ENCODE measurements around the gene THSD7B. TPM values are rescaled to one million over a fixed set of nuclear protein-coding genes. Genes with fewer than 3 reads are reported as not detected.

Gene THSD7B
- total RNA-seq, 2 donors from 2014 or later = 0.19 to 0.49 TPM

DNA sequence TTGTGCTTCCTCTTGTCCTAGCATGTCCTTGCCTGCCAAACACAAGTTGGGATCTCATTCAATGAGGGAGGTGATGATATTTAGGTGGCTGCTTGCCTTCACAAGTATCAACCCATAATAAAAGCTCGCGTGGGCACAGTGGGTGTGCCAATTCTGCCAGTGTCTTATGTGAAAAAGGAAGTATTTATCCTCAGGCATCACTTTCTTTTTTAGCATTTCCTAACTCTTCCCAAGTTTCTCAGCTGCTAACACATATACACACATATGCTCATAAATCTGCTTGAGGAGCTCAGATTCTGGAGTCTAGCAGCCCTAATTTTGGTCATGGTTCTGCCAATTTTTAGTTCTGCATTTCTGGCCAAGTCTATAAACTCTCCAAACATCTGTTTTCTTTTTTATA lies 879.4 kb downstream of the THSD7B start:
- Mint-ChIP-seq H3K4me3 (no peak overlapping the region), H3K36me3 (ENCODE audit: insufficient read depth in 2 of 2) (no peaks in the 10 kb centered on the region), H3K27ac (no peak overlapping the region), H3K27me3 (ENCODE audit: low read depth) (no peaks in the 10 kb centered on the region), H3K4me1 (ENCODE audit: low read depth) (no peaks in the 10 kb centered on the region), H3K9me3 (peaks cover 0 to 3% of the 10 kb centered on the region in 2 donors)
- ATAC-seq (replicated peaks in 1 of 2) (no peak), DNase-seq (no peak)

GRCh38 chr2:137654046-137654445 lies 888.7 kb downstream of the THSD7B start:
- no peak for ATAC-seq (replicated peaks in 1 of 2)
- no peak overlapping the region for H3K4me3 Mint-ChIP-seq
- H3K27me3 Mint-ChIP-seq (ENCODE audit: low read depth) = no peaks in the 10 kb centered on the region

GRCh38 chr2:137655814-137656213 lies 890.5 kb downstream of the THSD7B start:
- ATAC-seq (replicated peaks in 1 of 2) (no peak), DNase-seq (no peak)
- Mint-ChIP-seq H3K36me3 (ENCODE audit: insufficient read depth in 2 of 2) (no peaks in the 10 kb centered on the region), H3K27me3 (ENCODE audit: low read depth) (no peaks in the 10 kb centered on the region), H3K4me3 (no peak overlapping the region), H3K27ac (no peak overlapping the region), H3K9me3 (peaks cover 1 to 3% of the 10 kb centered on the region in 2 donors), H3K4me1 (ENCODE audit: low read depth) (no peaks in the 10 kb centered on the region)

More at GRCh38 chr2:137654046-137654445, 888.7 kb downstream of the THSD7B start:
- H3K36me3 Mint-ChIP-seq (ENCODE audit: insufficient read depth in 2 of 2) = no peaks in the 10 kb centered on the region
- no peak overlapping the region for H3K27ac Mint-ChIP-seq
- no peaks in the 10 kb centered on the region for H3K4me1 Mint-ChIP-seq (ENCODE audit: low read depth)
- peaks cover 3% of the 10 kb centered on the region in 2 donors for H3K9me3 Mint-ChIP-seq
- DNase-seq = no peak

- Mint-ChIP-seq H3K9me3 (peaks cover 3 to 5% of the 10 kb centered on the region in 2 donors), H3K4me1 (ENCODE audit: low read depth) (no peaks in the 10 kb centered on the region)
These were observed 893.1 kb downstream of the THSD7B start for GRCh38 chr2:137658433-137658832.

DNA sequence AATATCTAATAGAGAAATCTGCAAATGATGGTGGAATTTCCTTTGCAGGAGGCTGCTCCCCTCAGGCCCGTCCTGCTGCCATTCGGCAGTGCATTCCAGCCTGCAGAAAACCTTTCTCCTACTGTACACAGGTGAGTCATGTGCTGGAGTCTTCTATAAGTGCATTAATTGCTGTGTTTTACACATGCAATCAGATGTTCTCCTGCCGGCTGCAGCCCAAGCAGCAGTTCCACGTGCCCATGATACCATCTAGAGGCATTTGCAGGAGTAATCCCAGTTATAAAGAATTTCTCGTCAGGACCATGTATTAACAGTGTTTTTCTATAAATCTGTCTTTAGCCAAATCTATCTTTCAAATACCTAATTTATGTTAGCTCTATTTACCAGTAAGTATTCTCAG lies 894.3 kb downstream of the THSD7B start:
- no peaks in the 10 kb centered on the region for H3K27me3 Mint-ChIP-seq (ENCODE audit: low read depth)
- no peak for DNase-seq
- no peaks in the 10 kb centered on the region for H3K36me3 Mint-ChIP-seq (ENCODE audit: insufficient read depth in 2 of 2)
- H3K9me3 Mint-ChIP-seq = peaks cover 0 to 4% of the 10 kb centered on the region in 2 donors
- H3K27ac Mint-ChIP-seq = no peak overlapping the region
- ATAC-seq (replicated peaks in 1 of 2) = no peak
- H3K4me3 Mint-ChIP-seq = no peak overlapping the region
- no peaks in the 10 kb centered on the region for H3K4me1 Mint-ChIP-seq (ENCODE audit: low read depth)

More at GRCh38 chr2:137658433-137658832, 893.1 kb downstream of the THSD7B start:
- H3K27ac Mint-ChIP-seq = no peak overlapping the region
- no peak overlapping the region for H3K4me3 Mint-ChIP-seq
- DNase-seq (no peak), ATAC-seq (replicated peaks in 1 of 2) (no peak)
- no peaks in the 10 kb centered on the region for H3K36me3 Mint-ChIP-seq (ENCODE audit: insufficient read depth in 2 of 2)
- H3K27me3 Mint-ChIP-seq (ENCODE audit: low read depth) = no peaks in the 10 kb centered on the region

- Mint-ChIP-seq H3K36me3 (ENCODE audit: insufficient read depth in 2 of 2) (no peaks in the 10 kb centered on the region), H3K4me1 (ENCODE audit: low read depth) (no peaks in the 10 kb centered on the region), H3K27ac (no peak overlapping the region), H3K27me3 (ENCODE audit: low read depth) (no peaks in the 10 kb centered on the region), H3K4me3 (no peak overlapping the region), H3K9me3 (peaks cover 0 to 2% of the 10 kb centered on the region in 2 donors)
- ATAC-seq (replicated peaks in 1 of 2) (no peak), DNase-seq (no peak)
These were observed 904.8 kb downstream of the THSD7B start for GRCh38 chr2:137670111-137670510.

- DNase-seq (no peak), ATAC-seq (replicated peaks in 1 of 2) (no peak)
- no peaks in the 10 kb centered on the region for H3K27me3 Mint-ChIP-seq (ENCODE audit: low read depth)
- no peaks in the 10 kb centered on the region for H3K4me1 Mint-ChIP-seq (ENCODE audit: low read depth)
- H3K27ac Mint-ChIP-seq = no peak overlapping the region
- no peaks in the 10 kb centered on the region for H3K36me3 Mint-ChIP-seq (ENCODE audit: insufficient read depth in 2 of 2)
- H3K9me3 Mint-ChIP-seq = peaks cover 2% of the 10 kb centered on the region in 2 donors
- H3K4me3 Mint-ChIP-seq = no peak overlapping the region
These were observed 907.7 kb downstream of the THSD7B start for GRCh38 chr2:137672989-137673552.

GRCh38 chr2:137674991-137675390 lies 909.6 kb downstream of the THSD7B start:
- peaks cover 2% of the 10 kb centered on the region in 2 donors for H3K9me3 Mint-ChIP-seq
- no peak for ATAC-seq (replicated peaks in 1 of 2)
- H3K4me3 Mint-ChIP-seq = no peak overlapping the region
- H3K27ac Mint-ChIP-seq = no peak overlapping the region
- no peaks in the 10 kb centered on the region for H3K36me3 Mint-ChIP-seq (ENCODE audit: insufficient read depth in 2 of 2)
- H3K27me3 Mint-ChIP-seq (ENCODE audit: low read depth) = no peaks in the 10 kb centered on the region
- no peak for DNase-seq
- H3K4me1 Mint-ChIP-seq (ENCODE audit: low read depth) = no peaks in the 10 kb centered on the region

DNA sequence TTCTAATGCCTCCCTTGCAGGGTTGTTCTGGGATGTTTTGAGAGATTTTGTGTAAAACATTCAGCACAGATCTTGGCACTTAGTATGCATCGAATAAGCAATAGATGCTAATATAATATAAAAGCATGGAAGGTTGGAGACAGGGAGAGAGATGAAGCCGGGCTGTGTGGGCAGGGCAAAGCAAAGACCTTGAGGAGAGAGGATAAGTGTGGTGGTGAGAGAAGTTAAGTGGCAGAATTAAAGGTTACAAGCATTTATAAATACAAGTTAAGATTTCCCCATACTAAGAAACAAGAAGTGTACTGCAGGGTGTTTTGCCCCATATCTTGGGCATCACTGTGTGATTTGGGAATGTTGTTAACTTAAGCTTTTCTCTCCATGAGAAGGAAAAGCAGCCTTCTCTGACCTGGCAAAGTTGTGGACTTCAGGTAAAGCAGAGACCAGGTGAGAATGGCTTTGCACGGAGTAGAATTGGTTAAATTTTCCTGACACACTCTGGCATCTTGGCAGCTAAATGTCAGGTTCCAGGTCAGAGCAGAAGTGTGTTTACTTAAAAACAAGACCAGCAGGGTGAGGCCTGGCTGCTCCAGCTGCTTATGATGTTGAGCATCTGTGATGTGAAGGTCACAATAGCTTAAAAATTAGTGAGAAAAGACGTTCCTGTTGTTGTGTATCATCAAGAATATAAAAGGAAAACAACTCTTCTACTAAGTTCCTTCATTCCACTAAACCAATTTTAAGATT lies 910.4 kb downstream of the THSD7B start:
- H3K27ac Mint-ChIP-seq = no peak overlapping the region
- no peaks in the 10 kb centered on the region for H3K36me3 Mint-ChIP-seq (ENCODE audit: insufficient read depth in 2 of 2)
- H3K4me3 Mint-ChIP-seq = no peak overlapping the region
- DNase-seq (no peak), ATAC-seq (replicated peaks in 1 of 2) (no peak)
- peaks cover 2% of the 10 kb centered on the region in 2 donors for H3K9me3 Mint-ChIP-seq
- H3K27me3 Mint-ChIP-seq (ENCODE audit: low read depth) = no peaks in the 10 kb centered on the region
- H3K4me1 Mint-ChIP-seq (ENCODE audit: low read depth) = no peaks in the 10 kb centered on the region

GRCh38 chr2:137676346-137676745 lies 911.0 kb downstream of the THSD7B start:
- ATAC-seq (replicated peaks in 1 of 2) (no peak), DNase-seq (no peak)
- Mint-ChIP-seq H3K9me3 (peaks cover 0 to 2% of the 10 kb centered on the region in 2 donors), H3K36me3 (ENCODE audit: insufficient read depth in 2 of 2) (no peaks in the 10 kb centered on the region), H3K27me3 (ENCODE audit: low read depth) (no peaks in the 10 kb centered on the region), H3K4me1 (ENCODE audit: low read depth) (no peaks in the 10 kb centered on the region), H3K27ac (no peak overlapping the region), H3K4me3 (no peak overlapping the region)

- H3K27ac Mint-ChIP-seq = no peak overlapping the region
- H3K36me3 Mint-ChIP-seq (ENCODE audit: insufficient read depth in 2 of 2) = no peaks in the 10 kb centered on the region
- H3K9me3 Mint-ChIP-seq = peaks cover 0 to 2% of the 10 kb centered on the region in 2 donors
- H3K4me1 Mint-ChIP-seq (ENCODE audit: low read depth) = no peaks in the 10 kb centered on the region
- DNase-seq (no peak), ATAC-seq (replicated peaks in 1 of 2) (no peak)
- H3K27me3 Mint-ChIP-seq (ENCODE audit: low read depth) = no peaks in the 10 kb centered on the region
- no peak overlapping the region for H3K4me3 Mint-ChIP-seq
These were observed 912.1 kb downstream of the THSD7B start for GRCh38 chr2:137677466-137677865.

- H3K36me3 Mint-ChIP-seq (ENCODE audit: insufficient read depth in 2 of 2) = no peaks in the 10 kb centered on the region
- no peak overlapping the region for H3K4me3 Mint-ChIP-seq
- DNase-seq = no peak
- no peaks in the 10 kb centered on the region for H3K27me3 Mint-ChIP-seq (ENCODE audit: low read depth)
- peaks cover 3 to 12% of the 10 kb centered on the region in 2 donors for H3K9me3 Mint-ChIP-seq
- H3K4me1 Mint-ChIP-seq (ENCODE audit: low read depth) = no peaks in the 10 kb centered on the region
- no peak for ATAC-seq (replicated peaks in 1 of 2)
- H3K27ac Mint-ChIP-seq = no peak overlapping the region
These were observed 924.2 kb downstream of the THSD7B start for GRCh38 chr2:137689549-137689948.

DNA sequence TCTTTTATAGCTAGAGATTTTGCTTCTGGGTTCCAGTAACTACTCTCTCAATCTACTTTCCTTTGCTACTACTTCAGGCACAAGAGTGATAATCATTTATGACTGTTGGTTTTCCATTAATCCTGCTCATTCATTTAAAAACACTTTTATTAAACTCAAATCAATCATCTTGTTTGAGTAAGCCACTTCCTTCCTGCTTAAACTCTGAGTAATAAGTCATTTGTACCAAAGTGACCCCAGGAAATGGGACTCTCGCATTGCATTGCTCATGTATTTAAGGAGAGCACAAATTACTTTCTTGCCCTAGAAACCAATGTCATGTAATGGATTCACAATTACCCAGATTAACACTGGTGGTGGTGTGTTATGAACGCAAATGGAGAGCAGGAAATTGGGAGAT lies 928.2 kb downstream of the THSD7B start:
- Mint-ChIP-seq H3K4me1 (ENCODE audit: low read depth) (no peaks in the 10 kb centered on the region), H3K9me3 (peaks cover 1% of the 10 kb centered on the region in 2 donors), H3K27me3 (ENCODE audit: low read depth) (no peaks in the 10 kb centered on the region), H3K4me3 (no peak overlapping the region), H3K27ac (no peak overlapping the region), H3K36me3 (ENCODE audit: insufficient read depth in 2 of 2) (no peaks in the 10 kb centered on the region)
- ATAC-seq (replicated peaks in 1 of 2) = no peak
- no peak for DNase-seq

- no peak overlapping the region for H3K27ac Mint-ChIP-seq
These were observed 931.6 kb downstream of the THSD7B start for GRCh38 chr2:137696916-137697315.

More at GRCh38 chr2:137696916-137697315, 931.6 kb downstream of the THSD7B start:
- Mint-ChIP-seq H3K36me3 (ENCODE audit: insufficient read depth in 2 of 2) (no peaks in the 10 kb centered on the region), H3K4me1 (ENCODE audit: low read depth) (no peaks in the 10 kb centered on the region), H3K9me3 (peaks cover 1 to 3% of the 10 kb centered on the region in 2 donors), H3K27me3 (ENCODE audit: low read depth) (no peaks in the 10 kb centered on the region), H3K4me3 (no peak overlapping the region)
- ATAC-seq (replicated peaks in 1 of 2) = no peak
- no peak for DNase-seq
